IMR-90 (cell line): Measurements from ENCODE around the gene FPR3. TPM values are rescaled to one million over a fixed set of nuclear protein-coding genes. Genes with fewer than 3 reads are reported as not detected.

Source experiments
- ATAC-seq: fragments of 200-7000 bp; cut with Tn5 transposase; 2 replicates; pipeline ENCODE4 v1.9.1; 2020; ENCODE audit warnings: low read depth, mild to moderate bottlenecking, moderate library complexity
- BruUV-seq: library from RNA; stranded (reverse); fragments of 400-500 nt; replicated peaks from 2 replicates; lab custom pipeline; 2021; lab: Mats Ljungman, UMichigan
- CTCF ChIA-PET: fragments of 300-600 bp; formaldehyde crosslinking; extraction: SDS; loops from one replicate; lab custom pipeline; 2021; ENCODE audit warnings: antibody characterized with exemption; lab: Yijun Ruan, JAX
- POLR2A ChIA-PET: fragments of 300-600 bp; sonication (Branson Sonifier 250); formaldehyde crosslinking; loops from one replicate; lab custom pipeline; 2022; ENCODE audit warnings: antibody characterized with exemption; ENCODE audit not compliant: unreplicated experiment; lab: Charles Lee
- DNase-seq: peaks from one replicate; pipeline ENCODE4 v3.0.0; 2013
- H2AFZ ChIP-seq: replicated peaks from 2 replicates; pipeline ENCODE3; 2013; ENCODE audit warnings: low read length, mild to moderate bottlenecking; ENCODE audit not compliant: poor library complexity
- H2AK5ac ChIP-seq: 2 replicates; pipeline ENCODE4 v1.6.1; 2013; ENCODE audit warnings: low read depth, low read length, inconsistent platforms
- H2AK9ac ChIP-seq: replicated peaks from 2 replicates; pipeline ENCODE3; 2013; ENCODE audit warnings: mild to moderate bottlenecking, low read depth, low read length, moderate library complexity; ENCODE audit not compliant: poor library complexity
- H2BK120ac ChIP-seq: 2 replicates; pipeline ENCODE4 v1.6.1; 2013; ENCODE audit warnings: low read depth, low read length, inconsistent platforms
- H2BK15ac ChIP-seq: 3 replicates; pipeline ENCODE4 v1.6.1; 2013; ENCODE audit warnings: low read depth, low read length, inconsistent platforms
- H2BK20ac ChIP-seq: 2 replicates; pipeline ENCODE4 v1.6.1; 2013; ENCODE audit warnings: low read depth, mild to moderate bottlenecking, inconsistent platforms, low read length, moderate library complexity
- H2BK5ac ChIP-seq: 2 replicates; pipeline ENCODE4 v1.6.1; 2013; ENCODE audit warnings: mild to moderate bottlenecking, low read depth, low read length, inconsistent platforms; ENCODE audit not compliant: poor library complexity, severe bottlenecking
- H3K14ac ChIP-seq: replicated peaks from 2 replicates; pipeline ENCODE4 v1.6.1; 2013; ENCODE audit warnings: low read depth, low read length, inconsistent platforms
- H3K18ac ChIP-seq: 2 replicates; pipeline ENCODE4 v1.6.1; 2013; ENCODE audit warnings: low read depth, low read length, control low read depth
- H3K23ac ChIP-seq: 2 replicates; pipeline ENCODE4 v1.6.1; 2013; ENCODE audit warnings: low read depth, low read length, inconsistent platforms
- H3K27ac ChIP-seq: 2 replicates; pipeline ENCODE4 v1.5.1; 2013; ENCODE audit warnings: mild to moderate bottlenecking, control low read depth, low read length; ENCODE audit not compliant: insufficient read depth
- H3K27me3 ChIP-seq: 2 replicates; pipeline ENCODE4 v1.6.1; 2013; ENCODE audit warnings: low read length; ENCODE audit not compliant: control insufficient read depth, insufficient read depth
- H3K36me3 ChIP-seq: 2 replicates; pipeline ENCODE4 v1.6.1; 2013; ENCODE audit warnings: low read length, mixed read lengths; ENCODE audit not compliant: control insufficient read depth, insufficient read depth
- H3K4ac ChIP-seq: 2 replicates; pipeline ENCODE4 v1.6.1; 2013; ENCODE audit warnings: low read depth, low read length, inconsistent platforms
- H3K4me1 ChIP-seq: 2 replicates; pipeline ENCODE4 v1.6.1; 2013; ENCODE audit warnings: low read length, mixed read lengths; ENCODE audit not compliant: control insufficient read depth, insufficient read depth
- H3K4me2 ChIP-seq: 2 replicates; pipeline ENCODE4 v1.6.1; 2013; ENCODE audit warnings: low read depth, mild to moderate bottlenecking, control low read depth, low read length, moderate library complexity
- H3K4me3 ChIP-seq: 2 replicates; pipeline ENCODE4 v1.5.1; 2013; ENCODE audit warnings: low read depth, mild to moderate bottlenecking, control low read depth, low read length, moderate library complexity; ENCODE audit not compliant: insufficient read depth
- H3K56ac ChIP-seq: 2 replicates; pipeline ENCODE4 v1.6.1; 2013; ENCODE audit warnings: low read length, inconsistent platforms; ENCODE audit not compliant: insufficient read depth; ENCODE audit errors: extremely low read depth
- H3K79me1 ChIP-seq, 2 experiments: 2 replicates each; pipeline ENCODE4 v1.6.1; 2013; ENCODE audit warnings: low read length in 2 of 2, inconsistent platforms in 1 of 2, low read depth in 1 of 2
- H3K9ac ChIP-seq: 2 replicates; pipeline ENCODE4 v1.6.1; 2013; ENCODE audit warnings: low read depth, low read length, control low read depth
- H3K9me1 ChIP-seq: 2 replicates; pipeline ENCODE4 v1.6.1; 2013; ENCODE audit warnings: low read length, inconsistent platforms; ENCODE audit not compliant: insufficient read depth
- H3K9me3 ChIP-seq: 2 replicates; pipeline ENCODE4 v1.6.1; 2013; ENCODE audit warnings: low read length; ENCODE audit not compliant: control insufficient read depth, insufficient read depth
- H4K20me1 ChIP-seq: 2 replicates; pipeline ENCODE4 v1.6.1; 2013; ENCODE audit warnings: low read length, inconsistent platforms; ENCODE audit not compliant: insufficient read depth
- H4K5ac ChIP-seq: 2 replicates; pipeline ENCODE4 v1.6.1; 2013; ENCODE audit warnings: mild to moderate bottlenecking, low read depth, low read length, control low read depth
- H4K8ac ChIP-seq, 2 experiments: 2 replicates each; pipeline ENCODE4 v1.6.1; 2013; ENCODE audit warnings: low read depth in 2 of 2, low read length in 2 of 2, control low read depth in 1 of 2, inconsistent platforms in 1 of 2
- H4K91ac ChIP-seq: 2 replicates; pipeline ENCODE4 v1.6.1; 2013; ENCODE audit warnings: low read depth, low read length, inconsistent platforms; ENCODE audit not compliant: insufficient read depth
- BHLHE40 ChIP-seq: fragments of 150-350 bp; IDR thresholded peaks from 2 replicates; pipeline ENCODE4 v1.6.1; 2016; ENCODE audit warnings: mild to moderate bottlenecking, low read depth, low read length
- CEBPB ChIP-seq: IDR thresholded peaks from 2 replicates; pipeline ENCODE4 v1.6.1; 2012; ENCODE audit warnings: low read depth, low read length, improper control_type of control experiment
- CHD1 ChIP-seq: IDR thresholded peaks from 2 replicates; pipeline ENCODE4 v1.6.1; 2012; ENCODE audit warnings: low read depth, low read length, improper control_type of control experiment
- CTCF ChIP-seq: conservative IDR thresholded peaks from 2 replicates; pipeline ENCODE4 v1.5.1; 2012; ENCODE audit warnings: mild to moderate bottlenecking, low read depth, low read length, improper control_type of control experiment
- ELK1 ChIP-seq: fragments of 150-350 bp; IDR thresholded peaks from 2 replicates; pipeline ENCODE4 v1.6.1; 2016; ENCODE audit warnings: low read depth, mild to moderate bottlenecking, low read length, moderate library complexity, borderline replicate concordance
- MAZ ChIP-seq: IDR thresholded peaks from 2 replicates; pipeline ENCODE4 v1.6.1; 2012; ENCODE audit warnings: low read depth, mild to moderate bottlenecking, low read length, improper control_type of control experiment, moderate library complexity, borderline replicate concordance
- MXI1 ChIP-seq: IDR thresholded peaks from 2 replicates; pipeline ENCODE4 v1.6.1; 2012; ENCODE audit warnings: low read depth, mild to moderate bottlenecking, low read length, moderate library complexity, borderline replicate concordance
- NFE2L2 ChIP-seq: fragments of 150-350 bp; IDR thresholded peaks from 2 replicates; pipeline ENCODE4 v1.6.1; 2016; ENCODE audit warnings: low read depth, mild to moderate bottlenecking, low read length
- POLR2A ChIP-seq: IDR thresholded peaks from 2 replicates; pipeline ENCODE4 v1.6.1; 2012; ENCODE audit warnings: mild to moderate bottlenecking, low read depth, low read length
- RAD21 ChIP-seq: IDR thresholded peaks from 2 replicates; pipeline ENCODE4 v1.6.1; 2012; ENCODE audit warnings: low read length, improper control_type of control experiment
- RCOR1 ChIP-seq: IDR thresholded peaks from 2 replicates; pipeline ENCODE4 v1.6.1; 2012; ENCODE audit warnings: mild to moderate bottlenecking, low read length, improper control_type of control experiment; ENCODE audit not compliant: insufficient replicate concordance
- RFX5 ChIP-seq: IDR thresholded peaks from 2 replicates; pipeline ENCODE4 v1.8.0; 2012; ENCODE audit warnings: low read depth, mild to moderate bottlenecking, low read length, moderate library complexity
- WGBS, 2 experiments: methylation state at CpG; one replicate each; pipeline versions ENCODE4 v1.1.5 to v1.1.7; 2013; ENCODE audit warnings: missing lambda C conversion rate in 2 of 2; ENCODE audit not compliant: insufficient read length in 1 of 2; ENCODE audit errors: extremely low coverage in 2 of 2; 5-methylcytosine and 5-hydroxymethylcytosine counted together
- dilution Hi-C: fragments of 300-500 bp; cut with HindIII; formaldehyde crosslinking; loops from one replicate; pipeline ENCODE4 v1.14.3; 2018; ENCODE audit warnings: low sequenced_read_pairs; ENCODE audit not compliant: unreplicated experiment
- in situ Hi-C: fragments of 300-500 bp; cut with MboI; formaldehyde crosslinking; loops from 3 replicates; pipeline ENCODE4 v1.14.3; 2019; ENCODE audit warnings: low sequenced_read_pairs, inconsistent platforms, mixed read lengths
- intact Hi-C: fragments of 100-400 bp; cut with micrococcal nuclease; formaldehyde crosslinking; loops from 2 replicates; pipeline ENCODE4 v1.10.0; 2022
- polyA plus RNA-seq, 3 experiments: library from polyadenylated mRNA; depleted of rRNA; stranded (reverse); fragments of >200 nt; gene quantifications; 2 replicates each; pipeline ENCODE4 v1.2.3, GENCODE V29; 2012; ENCODE audit warnings: low replicate concordance in 1 of 3
- total RNA-seq: library from RNA; depleted of rRNA; stranded (reverse); fragments of >200 nt; gene quantifications from 2 replicates; pipeline ENCODE4 v1.2.3, GENCODE V29; 2012

The FPR3 gene
- total and polyA plus RNA-seq, 2 of the 4 experiments (the other 2 are of a cell fraction): not detected

- no peak for TF ChIP-seq CTCF
- TF ChIP-seq POLR2A: no peak
Observed at GRCh38 chr19:51794885-51795490, at the start of gene FPR3 (continued).

GRCh38 chr19:51746731-51747130, 48.2 kb upstream of the FPR3 start:
- no peaks in the 10 kb centered on the region for H3K27me3 ChIP-seq
- no peak for TF ChIP-seq RFX5
- TF ChIP-seq CTCF: no peak
- TF ChIP-seq NFE2L2: no peak
- no peak for TF ChIP-seq MXI1
- no peak for TF ChIP-seq POLR2A
- TF ChIP-seq MAZ: no peak
- no peak for TF ChIP-seq CHD1
- TF ChIP-seq ELK1: no peak
- TF ChIP-seq CEBPB: no peak
- TF ChIP-seq BHLHE40: no peak
- no peak for TF ChIP-seq RCOR1
- TF ChIP-seq RAD21: no peak

More at GRCh38 chr19:51746731-51747130, 48.2 kb upstream of the FPR3 start:
- Histone ChIP-seq H4K8ac (no peak overlapping the region), H4K5ac (no peak overlapping the region), H3K4me1 (no peaks in the 10 kb centered on the region), H2AK5ac (no peak overlapping the region), H3K9ac (no peak overlapping the region), H3K18ac (no peak overlapping the region), H2BK15ac (no peak overlapping the region), H2BK120ac (no peak overlapping the region), H3K36me3 (no peaks in the 10 kb centered on the region), H3K4me2 (no peak overlapping the region), H3K4ac (no peak overlapping the region), H3K79me1 (no peaks in the 10 kb centered on the region), H3K27ac (no peak overlapping the region), H2AFZ (no peak overlapping the region), H2BK20ac (no peak overlapping the region), H2BK5ac (no peak overlapping the region), H2AK9ac (no peak overlapping the region), H3K9me3 (no peaks in the 10 kb centered on the region; the same call in 1 of the 2 replicates), H3K9me1 (no peaks in the 10 kb centered on the region), H4K91ac (no peak overlapping the region), H3K56ac (no peak overlapping the region), H3K23ac (no peak overlapping the region), H4K20me1 (no peaks in the 10 kb centered on the region), H3K4me3 (no peak overlapping the region), H3K14ac (no peak overlapping the region)
- in situ Hi-C loops: no loop called here
- dilution Hi-C loops: no loop called here
- ATAC-seq (no peak), DNase-seq (no peak)
- CTCF ChIA-PET: no interaction called here
- 51% methylated on average over 4 of the region's 7 CpGs; no CpG with 5 or more reads in 1 of the 2 experiments for WGBS, 2 experiments
- POLR2A ChIA-PET: no interaction called here
- intact Hi-C loops: no loop called here
- no TSS peak for BruUV-seq
